PC-9 (cell line): ENCODE data around the gene ADAMTS13. TPM values are rescaled to one million over a fixed set of nuclear protein-coding genes. Genes with fewer than 3 reads are reported as not detected.

ENCODE experiments used
- BruUV-seq: library from RNA; stranded (reverse); fragments of 400-500 nt; replicated peaks from 2 replicates; lab custom pipeline; 2021; lab: Mats Ljungman, UMichigan
- CTCF ChIA-PET: fragments of 300-600 bp; sonication (Branson Sonifier 250); formaldehyde crosslinking; loops from one replicate; lab custom pipeline; 2022; ENCODE audit warnings: antibody characterized with exemption; lab: Charles Lee
- POLR2A ChIA-PET: fragments of 300-600 bp; sonication (Branson Sonifier 250); formaldehyde crosslinking; loops from one replicate; lab custom pipeline; 2022; ENCODE audit warnings: antibody characterized with exemption; ENCODE audit not compliant: unreplicated experiment; lab: Charles Lee
- DNase-seq, 2 experiments: peaks; one replicate each; pipeline versions ENCODE4 v3.0.0 to v3.0.0-alpha.2; 2015 to 2022; ENCODE audit warnings: mixed read lengths in 1 of 2
- H2AFZ ChIP-seq: fragments of 200-600 bp; sonication (generic); 2 replicates; pipeline ENCODE4 v1.8.1; 2017; ENCODE audit warnings: antibody characterized with exemption
- H3F3A ChIP-seq: fragments of 200-600 bp; sonication (generic); 2 replicates; pipeline ENCODE4 v1.8.1; 2017; ENCODE audit warnings: antibody characterized with exemption, mild to moderate bottlenecking, low read depth; ENCODE audit not compliant: insufficient read depth
- H3K27ac ChIP-seq: fragments of 200-600 bp; sonication (generic); 2 replicates; pipeline ENCODE4 v1.6.1; 2016; ENCODE audit warnings: mixed run types
- H3K27me3 ChIP-seq: fragments of 200-600 bp; sonication (generic); 2 replicates; pipeline ENCODE4 v1.6.1; 2016; ENCODE audit warnings: low read depth, mixed run types; ENCODE audit not compliant: insufficient read depth
- H3K36me3 ChIP-seq: fragments of 200-600 bp; sonication (generic); 2 replicates; pipeline ENCODE4 v1.6.1; 2016; ENCODE audit warnings: low read depth, mixed run types
- H3K4me1 ChIP-seq: fragments of 200-600 bp; sonication (generic); replicated peaks from 2 replicates; pipeline ENCODE4 v1.6.1; 2016; ENCODE audit warnings: mixed run types; ENCODE audit not compliant: insufficient read depth
- H3K4me2 ChIP-seq: fragments of 200-600 bp; sonication (generic); 2 replicates; pipeline ENCODE4 v1.6.1; 2017; ENCODE audit warnings: mixed run types
- H3K4me3 ChIP-seq: fragments of 200-600 bp; sonication (generic); 2 replicates; pipeline ENCODE4 v1.6.1; 2016; ENCODE audit warnings: mixed run types
- H3K79me2 ChIP-seq: fragments of 200-600 bp; sonication (generic); 2 replicates; pipeline ENCODE4 v1.6.1; 2017; ENCODE audit warnings: low read depth, mixed run types
- H3K9me2 ChIP-seq: fragments of 200-600 bp; sonication (generic); 2 replicates; pipeline ENCODE4 v1.8.1; 2017; ENCODE audit warnings: mild to moderate bottlenecking; ENCODE audit not compliant: insufficient read depth
- H3K9me3 ChIP-seq: fragments of 200-600 bp; sonication (generic); 2 replicates; pipeline ENCODE4 v1.8.1; 2016; ENCODE audit warnings: low read depth; ENCODE audit not compliant: insufficient read depth
- H4K20me1 ChIP-seq: fragments of 200-600 bp; sonication (generic); 2 replicates; pipeline ENCODE4 v1.8.1; 2017; ENCODE audit not compliant: insufficient read depth
- CTCF ChIP-seq: fragments of 200-600 bp; sonication (generic); conservative IDR thresholded peaks from 2 replicates; pipeline ENCODE4 v1.6.1; 2017; ENCODE audit warnings: mixed run types, antibody characterized with exemption, mild to moderate bottlenecking, moderate library complexity
- EZH2 ChIP-seq: fragments of 200-600 bp; sonication (generic); IDR thresholded peaks from 2 replicates; pipeline ENCODE4 v1.8.0; 2017; ENCODE audit warnings: antibody characterized with exemption, low read depth
- intact Hi-C: fragments of 100-400 bp; cut with micrococcal nuclease; formaldehyde crosslinking; loops from one replicate; pipeline ENCODE4 v1.10.0; 2022; ENCODE audit not compliant: unreplicated experiment
- total RNA-seq: library from RNA; stranded (reverse); gene quantifications from 2 replicates; pipeline ENCODE4 v1.2.3, GENCODE V29; 2021

Gene ADAMTS13
- total RNA-seq, 1 experiment from 2014 or later = 7.1 TPM

- Histone ChIP-seq H4K20me1 (no peaks in the 10 kb centered on the region), H3K4me2 (no peak overlapping the region), H3K9me3 (peaks cover 3% of the 10 kb centered on the region; the same call in 1 of the 2 replicates), H2AFZ (no peak overlapping the region), H3F3A (peaks cover 8% of the 10 kb centered on the region), H3K27me3 (peaks cover 89% of the 10 kb centered on the region), H3K4me3 (no peak overlapping the region), H3K27ac (no peak overlapping the region), H3K4me1 (no peaks in the 10 kb centered on the region), H3K36me3 (no peaks in the 10 kb centered on the region), H3K79me2 (no peaks in the 10 kb centered on the region), H3K9me2 (no peaks in the 10 kb centered on the region)
- intact Hi-C loops = no loop called here
- no peak for DNase-seq
- POLR2A ChIA-PET = no interaction called here
- BruUV-seq = no TSS peak
- TF ChIP-seq CTCF (no peak), EZH2 (no peak)
- CTCF ChIA-PET = no interaction called here
Measured at GRCh38 chr9:133496861-133497842, 75.0 kb downstream of the ADAMTS13 start.

GRCh38 chr9:133499132-133499891 lies 77.1 kb downstream of the ADAMTS13 start:
- Histone ChIP-seq H3K9me2 (no peaks in the 10 kb centered on the region), H4K20me1 (no peaks in the 10 kb centered on the region), H3F3A (peaks cover 8% of the 10 kb centered on the region), H3K9me3 (peaks cover 9% of the 10 kb centered on the region), H3K36me3 (no peaks in the 10 kb centered on the region), H3K4me1 (no peaks in the 10 kb centered on the region), H2AFZ (no peak overlapping the region), H3K27ac (no peak overlapping the region), H3K79me2 (no peaks in the 10 kb centered on the region), H3K27me3 (peaks cover 90% of the 10 kb centered on the region), H3K4me3 (no peak overlapping the region), H3K4me2 (no peak overlapping the region)
- DNase-seq = no peak
- ChIA-PET POLR2A (interaction anchor here (0.6 kb wide), 2 partner anchors 27 to 40 kb away, joined by 3 to 7 read pairs; no protein-coding TSS in a partner anchor), CTCF (no interaction called here)
- no TSS peak for BruUV-seq
- TF ChIP-seq CTCF = no peak
- no peak for TF ChIP-seq EZH2
- intact Hi-C loops = no loop called here

GRCh38 chr9:133499892-133500270 lies 77.7 kb downstream of the ADAMTS13 start:
- Histone ChIP-seq H3K4me2 (no peak overlapping the region), H3F3A (peaks cover 8% of the 10 kb centered on the region), H3K27ac (no peak overlapping the region), H3K9me3 (peaks cover 9% of the 10 kb centered on the region), H3K4me3 (no peak overlapping the region), H3K36me3 (no peaks in the 10 kb centered on the region), H4K20me1 (no peaks in the 10 kb centered on the region), H3K79me2 (no peaks in the 10 kb centered on the region), H3K4me1 (no peaks in the 10 kb centered on the region), H3K9me2 (no peaks in the 10 kb centered on the region), H3K27me3 (peaks cover 86% of the 10 kb centered on the region), H2AFZ (no peak overlapping the region)
- TF ChIP-seq EZH2 = no peak
- intact Hi-C loops = loop anchor here (10.0 kb wide), 1 partner anchor 235 kb away; the partner anchor contains the start of gene SARDH
- no peak for DNase-seq
- ChIA-PET POLR2A (no interaction called here), CTCF (no interaction called here)
- no TSS peak for BruUV-seq
